Peyer's patch (tissue), 4 donors: ENCODE data around the gene SEC14L6.

Source experiments
- POLR2A ChIP-seq, 2 donors: fragments of 450-650 bp; IDR thresholded peaks; one replicate each; pipeline ENCODE4 v1.5.1; 2017; ENCODE audit warnings: antibody characterized with exemption in 2 of 2, mild to moderate bottlenecking in 2 of 2, moderate library complexity in 2 of 2
- TF ChIP-seq, protein P1 (sequence below), 6 experiments: fragments of 450-650 bp in 4 of 6; fragments of 200-600 bp in 2 of 6; sonication (generic) in 1 of 6; IDR thresholded peaks; one replicate each; pipeline ENCODE4 v1.5.1; 2017 to 2019; ENCODE audit warnings: antibody characterized with exemption in 6 of 6, mild to moderate bottlenecking in 3 of 6, moderate library complexity in 1 of 6

DNA sequence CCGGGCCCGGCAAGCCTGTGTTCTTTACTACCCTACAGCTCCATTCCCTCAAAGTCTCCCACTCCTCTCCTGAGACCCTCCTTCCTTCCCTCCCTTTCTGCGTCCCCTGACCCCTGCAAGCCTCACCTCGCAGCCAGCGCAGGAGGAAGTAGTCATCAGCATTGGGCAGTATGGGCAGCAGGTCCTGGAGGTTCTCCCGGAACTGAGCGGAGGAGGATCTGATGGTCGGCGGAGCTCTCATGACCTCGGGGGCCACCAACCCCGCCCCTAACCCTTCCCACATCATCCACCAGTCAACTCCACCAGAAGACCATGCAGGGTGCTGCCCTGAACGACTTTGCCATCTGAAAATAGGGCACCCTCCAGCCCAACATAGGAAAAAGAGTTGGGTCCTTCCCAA lies 43.0 kb downstream of the SEC14L6 start:
- TF ChIP-seq, protein P1, sequence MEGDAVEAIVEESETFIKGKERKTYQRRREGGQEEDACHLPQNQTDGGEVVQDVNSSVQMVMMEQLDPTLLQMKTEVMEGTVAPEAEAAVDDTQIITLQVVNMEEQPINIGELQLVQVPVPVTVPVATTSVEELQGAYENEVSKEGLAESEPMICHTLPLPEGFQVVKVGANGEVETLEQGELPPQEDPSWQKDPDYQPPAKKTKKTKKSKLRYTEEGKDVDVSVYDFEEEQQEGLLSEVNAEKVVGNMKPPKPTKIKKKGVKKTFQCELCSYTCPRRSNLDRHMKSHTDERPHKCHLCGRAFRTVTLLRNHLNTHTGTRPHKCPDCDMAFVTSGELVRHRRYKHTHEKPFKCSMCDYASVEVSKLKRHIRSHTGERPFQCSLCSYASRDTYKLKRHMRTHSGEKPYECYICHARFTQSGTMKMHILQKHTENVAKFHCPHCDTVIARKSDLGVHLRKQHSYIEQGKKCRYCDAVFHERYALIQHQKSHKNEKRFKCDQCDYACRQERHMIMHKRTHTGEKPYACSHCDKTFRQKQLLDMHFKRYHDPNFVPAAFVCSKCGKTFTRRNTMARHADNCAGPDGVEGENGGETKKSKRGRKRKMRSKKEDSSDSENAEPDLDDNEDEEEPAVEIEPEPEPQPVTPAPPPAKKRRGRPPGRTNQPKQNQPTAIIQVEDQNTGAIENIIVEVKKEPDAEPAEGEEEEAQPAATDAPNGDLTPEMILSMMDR (IDR thresholded peaks at IDR 0.05) = no peak
- no peak for TF ChIP-seq POLR2A (IDR thresholded peaks at IDR 0.05)
